DOHH2 (cell line): Measurements from ENCODE around the gene KCNJ15.

Experiments used
- H3F3A ChIP-seq: fragments of 200-600 bp; sonication (generic), shearing (Covaris generic); 2 replicates; pipeline ENCODE4 v1.6.0; 2016; ENCODE audit warnings: antibody characterized with exemption, mild to moderate bottlenecking; ENCODE audit not compliant: control insufficient read depth, insufficient read depth
- H3K27ac ChIP-seq: fragments of 200-600 bp; sonication (generic); 2 replicates; pipeline ENCODE4 v1.5.1; 2014; ENCODE audit warnings: low read depth, mild to moderate bottlenecking, low read length, moderate library complexity
- H3K27me3 ChIP-seq: fragments of 200-600 bp; sonication (generic); 2 replicates; pipeline ENCODE4 v1.6.1; 2014; ENCODE audit warnings: mild to moderate bottlenecking, low read length, mixed read lengths; ENCODE audit not compliant: control insufficient read depth
- H3K36me3 ChIP-seq: fragments of 200-600 bp; sonication (generic); 2 replicates; pipeline ENCODE4 v1.6.1; 2014; ENCODE audit warnings: mild to moderate bottlenecking, low read length, moderate library complexity, mixed read lengths; ENCODE audit not compliant: control insufficient read depth
- H3K4me1 ChIP-seq: fragments of 200-600 bp; sonication (generic); 2 replicates; pipeline ENCODE4 v1.6.1; 2014; ENCODE audit warnings: mild to moderate bottlenecking, low read length, mixed read lengths; ENCODE audit not compliant: control insufficient read depth
- H3K4me2 ChIP-seq: fragments of 200-600 bp; sonication (generic); 2 replicates; pipeline ENCODE4 v1.6.0; 2014; ENCODE audit warnings: mild to moderate bottlenecking, low read length, moderate library complexity
- H3K4me3 ChIP-seq: fragments of 200-600 bp; sonication (generic); 2 replicates; pipeline ENCODE4 v1.5.1; 2014; ENCODE audit warnings: mild to moderate bottlenecking, low read length, mixed read lengths
- H3K79me2 ChIP-seq: fragments of 200-600 bp; sonication (generic); 2 replicates; pipeline ENCODE4 v1.6.1; 2014; ENCODE audit warnings: mild to moderate bottlenecking, low read length, mixed read lengths; ENCODE audit not compliant: control insufficient read depth
- H3K9me2 ChIP-seq: fragments of 200-600 bp; sonication (generic); replicated peaks from 2 replicates; pipeline ENCODE4 v1.6.1; 2014; ENCODE audit warnings: mild to moderate bottlenecking, low read length, mixed read lengths; ENCODE audit not compliant: control insufficient read depth
- H3K9me3 ChIP-seq: fragments of 200-600 bp; sonication (generic); 2 replicates; pipeline ENCODE4 v1.6.1; 2014; ENCODE audit warnings: antibody characterized with exemption, low read length, mixed read lengths; ENCODE audit not compliant: control insufficient read depth, insufficient read depth
- H4K20me1 ChIP-seq: fragments of 200-600 bp; sonication (generic); 2 replicates; pipeline ENCODE4 v1.6.0; 2014; ENCODE audit warnings: low read depth, mild to moderate bottlenecking, antibody characterized with exemption, low read length, moderate library complexity; ENCODE audit not compliant: control insufficient read depth, insufficient read depth
- EZH2phosphoT487 ChIP-seq: fragments of 200-600 bp; sonication (generic); IDR thresholded peaks from 2 replicates; pipeline ENCODE4 v1.6.1; 2017; ENCODE audit warnings: borderline replicate concordance, mild to moderate bottlenecking, antibody characterized with exemption, low read length, moderate library complexity, mixed read lengths
- TF ChIP-seq, protein P1 (sequence below): fragments of 200-600 bp; sonication (generic); IDR thresholded peaks from one replicate; pipeline ENCODE4 v1.5.1; 2014; ENCODE audit warnings: antibody characterized with exemption, mild to moderate bottlenecking, low read depth, low read length; ENCODE audit not compliant: poor library complexity, severe bottlenecking

KCNJ15 gene

GRCh38 chr21:38340131-38340530 lies 83.3 kb downstream of the KCNJ15 start:
- Histone ChIP-seq H4K20me1 (no peaks in the 10 kb centered on the region), H3K4me3 (no peak overlapping the region), H3K27me3 (no peaks in the 10 kb centered on the region), H3K9me3 (no peaks in the 10 kb centered on the region), H3K36me3 (no peaks in the 10 kb centered on the region), H3K79me2 (no peaks in the 10 kb centered on the region), H3K4me2 (no peak overlapping the region), H3K4me1 (no peaks in the 10 kb centered on the region), H3K9me2 (no peaks in the 10 kb centered on the region), H3F3A (no peaks in the 10 kb centered on the region), H3K27ac (no peak overlapping the region)
- TF ChIP-seq EZH2phosphoT487 = no peak
- TF ChIP-seq, protein P1, sequence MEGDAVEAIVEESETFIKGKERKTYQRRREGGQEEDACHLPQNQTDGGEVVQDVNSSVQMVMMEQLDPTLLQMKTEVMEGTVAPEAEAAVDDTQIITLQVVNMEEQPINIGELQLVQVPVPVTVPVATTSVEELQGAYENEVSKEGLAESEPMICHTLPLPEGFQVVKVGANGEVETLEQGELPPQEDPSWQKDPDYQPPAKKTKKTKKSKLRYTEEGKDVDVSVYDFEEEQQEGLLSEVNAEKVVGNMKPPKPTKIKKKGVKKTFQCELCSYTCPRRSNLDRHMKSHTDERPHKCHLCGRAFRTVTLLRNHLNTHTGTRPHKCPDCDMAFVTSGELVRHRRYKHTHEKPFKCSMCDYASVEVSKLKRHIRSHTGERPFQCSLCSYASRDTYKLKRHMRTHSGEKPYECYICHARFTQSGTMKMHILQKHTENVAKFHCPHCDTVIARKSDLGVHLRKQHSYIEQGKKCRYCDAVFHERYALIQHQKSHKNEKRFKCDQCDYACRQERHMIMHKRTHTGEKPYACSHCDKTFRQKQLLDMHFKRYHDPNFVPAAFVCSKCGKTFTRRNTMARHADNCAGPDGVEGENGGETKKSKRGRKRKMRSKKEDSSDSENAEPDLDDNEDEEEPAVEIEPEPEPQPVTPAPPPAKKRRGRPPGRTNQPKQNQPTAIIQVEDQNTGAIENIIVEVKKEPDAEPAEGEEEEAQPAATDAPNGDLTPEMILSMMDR = no peak

GRCh38 chr21:38341546-38342012 lies 84.8 kb downstream of the KCNJ15 start:
- H3K4me3 ChIP-seq = no peak overlapping the region
- H3K27ac ChIP-seq = no peak overlapping the region
- no peaks in the 10 kb centered on the region for H4K20me1 ChIP-seq
- no peaks in the 10 kb centered on the region for H3K9me3 ChIP-seq
- H3K36me3 ChIP-seq = no peaks in the 10 kb centered on the region
- TF ChIP-seq, protein P1 = no peak
- TF ChIP-seq EZH2phosphoT487 = no peak
- no peak overlapping the region for H3K4me2 ChIP-seq
- H3K9me2 ChIP-seq = no peaks in the 10 kb centered on the region
- H3F3A ChIP-seq = no peaks in the 10 kb centered on the region
- no peaks in the 10 kb centered on the region for H3K79me2 ChIP-seq
- no peaks in the 10 kb centered on the region for H3K4me1 ChIP-seq
- H3K27me3 ChIP-seq = no peaks in the 10 kb centered on the region

GRCh38 chr21:38342739-38343138 lies 85.9 kb downstream of the KCNJ15 start:
- Histone ChIP-seq H3K79me2 (no peaks in the 10 kb centered on the region), H3K9me3 (no peaks in the 10 kb centered on the region), H3K4me2 (no peak overlapping the region), H3K27ac (no peak overlapping the region), H3K27me3 (no peaks in the 10 kb centered on the region), H3K4me1 (no peaks in the 10 kb centered on the region), H3K4me3 (no peak overlapping the region), H4K20me1 (no peaks in the 10 kb centered on the region), H3F3A (no peaks in the 10 kb centered on the region), H3K9me2 (no peaks in the 10 kb centered on the region), H3K36me3 (no peaks in the 10 kb centered on the region)
- TF ChIP-seq, protein P1 = no peak
- TF ChIP-seq EZH2phosphoT487 = no peak

DNA sequence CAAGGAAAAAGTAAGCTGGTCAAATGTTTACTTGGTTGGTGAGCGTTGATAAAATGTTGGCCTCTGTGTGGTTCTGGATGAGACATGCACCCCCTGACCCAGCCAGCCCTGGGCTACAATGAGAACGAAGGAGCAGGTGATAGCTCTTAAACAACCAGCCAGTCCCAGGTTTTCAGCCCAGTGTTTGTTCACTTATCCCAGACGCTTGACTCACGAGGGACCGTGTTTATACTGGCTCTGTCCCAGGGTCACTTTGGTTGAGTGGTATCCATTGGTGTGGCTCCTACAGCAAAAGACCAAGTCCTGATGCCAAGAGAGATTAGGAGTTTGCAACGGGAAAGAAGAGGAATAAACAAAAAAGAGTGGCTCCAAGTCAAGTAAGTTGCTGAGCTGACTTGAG lies 86.9 kb downstream of the KCNJ15 start:
- Histone ChIP-seq H3K79me2 (no peaks in the 10 kb centered on the region), H3K27me3 (no peaks in the 10 kb centered on the region), H3K9me3 (no peaks in the 10 kb centered on the region), H3K4me1 (no peaks in the 10 kb centered on the region), H3K27ac (no peak overlapping the region), H3K4me3 (no peak overlapping the region), H3K9me2 (no peaks in the 10 kb centered on the region), H3F3A (no peaks in the 10 kb centered on the region), H3K4me2 (no peak overlapping the region), H3K36me3 (no peaks in the 10 kb centered on the region), H4K20me1 (no peaks in the 10 kb centered on the region)
- TF ChIP-seq EZH2phosphoT487 = no peak
- TF ChIP-seq, protein P1 = no peak
